ENCODE measurements around the gene ASZ1. TPM values are rescaled to one million over a fixed set of nuclear protein-coding genes. Genes with fewer than 3 reads are reported as not detected.
A peak's percentile ranks its signal among the peaks of the same experiment; 100 is the strongest.
"Not testable (repeated sequence)": the region's sequence is repeated elsewhere in the genome, so short reads cannot be mapped to it uniquely, and the experiment has no call there.

The ASZ1 gene, protein sequence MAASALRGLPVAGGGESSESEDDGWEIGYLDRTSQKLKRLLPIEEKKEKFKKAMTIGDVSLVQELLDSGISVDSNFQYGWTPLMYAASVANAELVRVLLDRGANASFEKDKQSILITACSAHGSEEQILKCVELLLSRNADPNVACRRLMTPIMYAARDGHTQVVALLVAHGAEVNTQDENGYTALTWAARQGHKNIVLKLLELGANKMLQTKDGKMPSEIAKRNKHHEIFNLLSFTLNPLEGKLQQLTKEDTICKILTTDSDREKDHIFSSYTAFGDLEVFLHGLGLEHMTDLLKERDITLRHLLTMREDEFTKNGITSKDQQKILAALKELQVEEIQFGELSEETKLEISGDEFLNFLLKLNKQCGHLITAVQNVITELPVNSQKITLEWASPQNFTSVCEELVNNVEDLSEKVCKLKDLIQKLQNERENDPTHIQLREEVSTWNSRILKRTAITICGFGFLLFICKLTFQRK
- total RNA-seq (not detected), polyA plus RNA-seq (ENCODE audit: insufficient read depth in 1 of 8, insufficient read length in 8 of 8, low replicate concordance in 1 of 8) (under 1 TPM in 1 of 8 donors, not detected in 7; 0.21 TPM)
- long read RNA-seq, donor 1 = 0 reads
- long read RNA-seq, donor 2 = 0 reads
- long read RNA-seq, donor 3 = 0 reads
- long read RNA-seq, donor 4 = 0 reads
- long read RNA-seq, donor 5 = 0 reads
- long read RNA-seq, donor 6 = 0 reads
- long read RNA-seq, donor 7 = 0 reads
- long read RNA-seq, donor 8 = 0 reads
- long read RNA-seq, donor 9 = 0 reads
- long read RNA-seq, donor 10 = 0 reads
- long read RNA-seq, donor 11 = 0 reads

DNA sequence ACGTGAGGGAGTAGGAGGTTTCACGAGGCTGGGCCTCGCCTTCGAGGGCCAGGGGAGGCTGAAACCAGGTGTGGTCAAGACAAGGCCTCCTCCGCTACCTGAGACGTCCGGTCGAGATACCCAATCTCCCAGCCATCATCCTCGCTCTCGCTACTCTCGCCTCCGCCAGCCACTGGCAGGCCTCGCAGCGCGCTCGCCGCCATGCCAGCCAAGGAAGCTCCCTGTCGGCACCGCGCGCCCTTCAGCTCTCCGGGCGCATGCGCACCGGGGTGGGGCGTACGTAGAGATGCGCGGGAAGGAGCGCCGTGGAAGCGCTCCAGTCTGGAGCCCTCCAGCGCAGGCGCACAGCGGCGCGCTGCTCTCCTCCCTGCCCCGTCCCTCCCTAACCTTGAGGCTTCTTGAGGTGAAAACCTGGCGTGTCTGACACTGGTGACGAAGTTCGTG, at the start of gene ASZ1:
TSS of gene ASZ1 (minus strand) at position 236 of the 444 bp plus-strand sequence. CDS start at position 203, 33 bp downstream.
- H3K9me3 ChIP-seq (replicated peaks; ENCODE audit: control insufficient read depth, low read depth, low read length) = no peaks in the 10 kb centered on the region
- no peaks in the 10 kb centered on the region for H3K36me3 ChIP-seq (ENCODE audit: control insufficient read depth, insufficient read depth, low read length)
- no peak for DNase-seq
- H3K27me3 ChIP-seq (ENCODE audit: control insufficient read depth, insufficient read depth, low read length) = no peaks in the 10 kb centered on the region
- H3K27ac ChIP-seq (ENCODE audit: low read length) = no peak within 1 kb of the TSS
- H3K4me3 ChIP-seq (ENCODE audit: low read length) = no peak within 1 kb of the TSS
- WGBS (ENCODE audit: insufficient coverage) = 85% methylated on average over 38 of the region's 41 CpGs
- H3K4me1 ChIP-seq (ENCODE audit: control insufficient read depth, insufficient read depth, low read length) = no peaks in the 10 kb centered on the region

DNA sequence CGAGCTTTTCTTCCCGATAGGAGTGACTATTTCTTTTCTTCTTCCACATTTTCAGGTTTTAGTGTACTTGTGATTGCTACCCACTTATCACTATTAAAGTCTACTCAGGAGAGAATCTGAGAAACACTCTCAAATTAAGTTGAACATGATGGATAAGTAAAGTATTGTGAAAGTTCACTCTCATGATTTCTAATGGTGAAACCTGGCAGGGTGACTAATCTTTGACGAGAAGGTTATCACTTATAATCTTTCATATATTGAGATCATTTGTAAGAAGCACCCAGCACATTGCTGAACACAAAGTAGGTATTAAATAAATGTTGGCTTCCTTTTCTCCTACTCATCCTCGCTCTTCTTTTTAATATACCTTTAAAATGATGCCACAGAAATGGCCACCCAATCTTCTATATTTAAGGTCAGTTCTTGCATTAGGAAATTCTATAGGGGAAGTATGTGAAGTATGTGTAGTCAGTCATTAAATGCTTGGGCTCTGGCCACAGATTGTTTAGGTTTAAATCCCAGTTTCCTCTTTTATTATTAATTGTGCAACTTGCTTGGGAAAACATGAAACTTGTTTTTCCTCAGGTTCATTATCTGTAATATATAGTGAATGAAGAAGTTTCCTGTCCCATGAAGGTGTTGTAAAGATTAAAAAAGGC, 49.4 kb upstream of the ASZ1 start:
- peaks cover 8% of the 10 kb centered on the region for H3K4me1 ChIP-seq (ENCODE audit: control insufficient read depth, insufficient read depth, low read length)
- H3K27me3 ChIP-seq (ENCODE audit: control insufficient read depth, insufficient read depth, low read length) = peaks cover 21% of the 10 kb centered on the region
- H3K27ac ChIP-seq (ENCODE audit: low read length) = no peak overlapping the region
- H3K4me3 ChIP-seq (ENCODE audit: low read length) = no peak overlapping the region
- no peaks in the 10 kb centered on the region for H3K9me3 ChIP-seq (replicated peaks; ENCODE audit: control insufficient read depth, low read depth, low read length)
- no peaks in the 10 kb centered on the region for H3K36me3 ChIP-seq (ENCODE audit: control insufficient read depth, insufficient read depth, low read length)
- no peak for DNase-seq
- WGBS (ENCODE audit: insufficient coverage) = no CpG with 5 or more reads among the region's 4 CpGs

DNA sequence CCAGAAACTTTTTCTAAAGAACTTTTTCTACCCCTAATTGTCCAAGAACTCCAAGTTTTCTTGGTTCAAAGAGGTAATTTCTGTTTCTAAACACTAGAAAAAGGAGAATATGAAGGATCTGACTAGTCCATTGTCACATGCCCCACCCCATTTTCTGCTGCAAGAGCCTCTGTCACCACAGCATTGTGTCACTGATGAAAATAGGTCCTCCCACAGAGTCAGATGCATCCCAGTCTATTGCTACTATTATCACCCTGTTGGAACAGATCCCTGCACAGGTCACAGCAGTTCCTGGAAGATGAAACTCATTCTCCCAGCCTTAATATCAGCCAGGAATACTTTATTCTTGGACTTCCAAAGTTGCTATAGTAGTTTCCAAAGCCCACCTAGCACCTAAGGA, 45.0 kb upstream of the ASZ1 start:
- no peak for DNase-seq
- H3K9me3 ChIP-seq (replicated peaks; ENCODE audit: control insufficient read depth, low read depth, low read length) = no peaks in the 10 kb centered on the region
- no peak overlapping the region for H3K4me3 ChIP-seq (ENCODE audit: low read length)
- H3K27ac ChIP-seq (ENCODE audit: low read length) = no peak overlapping the region
- no peaks in the 10 kb centered on the region for H3K36me3 ChIP-seq (ENCODE audit: control insufficient read depth, insufficient read depth, low read length)
- H3K27me3 ChIP-seq (ENCODE audit: control insufficient read depth, insufficient read depth, low read length) = peaks cover 4% of the 10 kb centered on the region
- no peaks in the 10 kb centered on the region for H3K4me1 ChIP-seq (ENCODE audit: control insufficient read depth, insufficient read depth, low read length)

DNA sequence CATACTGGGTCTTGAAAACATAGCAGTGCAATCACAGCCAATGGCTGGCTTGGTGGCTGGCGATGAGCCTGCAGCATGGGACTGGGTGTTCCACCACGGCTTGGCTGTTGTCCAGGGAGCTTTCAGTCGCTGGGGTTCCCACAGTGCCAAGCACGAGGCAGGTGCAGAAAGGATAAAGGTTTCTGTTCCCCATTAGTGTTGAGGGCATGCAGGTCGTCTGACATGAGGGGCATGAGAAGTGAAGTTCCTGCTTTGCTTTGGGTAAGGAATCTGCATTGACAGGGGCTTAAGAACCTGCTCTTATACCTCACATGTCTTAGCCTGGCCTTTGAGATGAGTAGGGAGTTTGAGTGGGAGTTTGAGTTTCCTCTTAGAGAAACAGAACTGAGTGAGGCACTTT, 43.5 kb upstream of the ASZ1 start:
- Histone ChIP-seq H3K36me3 (ENCODE audit: control insufficient read depth, insufficient read depth, low read length) (no peaks in the 10 kb centered on the region), H3K27me3 (ENCODE audit: control insufficient read depth, insufficient read depth, low read length) (peaks cover 4% of the 10 kb centered on the region), H3K4me1 (ENCODE audit: control insufficient read depth, insufficient read depth, low read length) (no peaks in the 10 kb centered on the region), H3K4me3 (ENCODE audit: low read length) (no peak overlapping the region), H3K27ac (ENCODE audit: low read length) (no peak overlapping the region), H3K9me3 (replicated peaks; ENCODE audit: control insufficient read depth, low read depth, low read length) (no peaks in the 10 kb centered on the region)
- DNase-seq = no peak
- WGBS (ENCODE audit: insufficient coverage) = 69% methylated on average over 4 of the region's 5 CpGs

DNA sequence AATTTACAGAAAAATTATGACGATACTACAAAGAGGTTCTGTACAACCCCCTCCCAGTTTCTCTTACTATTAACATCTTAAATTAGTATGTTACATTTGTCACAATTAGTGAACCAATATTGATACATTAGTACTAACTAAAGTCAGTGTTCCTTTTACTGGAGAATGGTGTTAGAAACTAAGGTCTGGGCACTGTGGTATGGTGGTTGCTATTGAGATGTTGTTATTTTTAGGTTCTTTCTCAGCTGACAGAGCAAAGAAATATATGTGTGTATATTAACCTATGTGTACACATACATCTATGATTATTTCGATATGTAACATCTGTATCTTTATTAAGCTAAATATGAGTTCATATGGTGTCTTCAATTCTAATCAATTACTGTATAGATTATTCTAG, 40.9 kb upstream of the ASZ1 start:
- Histone ChIP-seq H3K27ac (ENCODE audit: low read length) (no peak overlapping the region), H3K4me1 (ENCODE audit: control insufficient read depth, insufficient read depth, low read length) (no peaks in the 10 kb centered on the region), H3K9me3 (replicated peaks; ENCODE audit: control insufficient read depth, low read depth, low read length) (no peaks in the 10 kb centered on the region), H3K36me3 (ENCODE audit: control insufficient read depth, insufficient read depth, low read length) (no peaks in the 10 kb centered on the region), H3K4me3 (ENCODE audit: low read length) (no peak overlapping the region), H3K27me3 (ENCODE audit: control insufficient read depth, insufficient read depth, low read length) (peaks cover 2% of the 10 kb centered on the region)
- DNase-seq = no peak
- WGBS (ENCODE audit: insufficient coverage) = no CpG with 5 or more reads among the region's 2 CpGs

DNA sequence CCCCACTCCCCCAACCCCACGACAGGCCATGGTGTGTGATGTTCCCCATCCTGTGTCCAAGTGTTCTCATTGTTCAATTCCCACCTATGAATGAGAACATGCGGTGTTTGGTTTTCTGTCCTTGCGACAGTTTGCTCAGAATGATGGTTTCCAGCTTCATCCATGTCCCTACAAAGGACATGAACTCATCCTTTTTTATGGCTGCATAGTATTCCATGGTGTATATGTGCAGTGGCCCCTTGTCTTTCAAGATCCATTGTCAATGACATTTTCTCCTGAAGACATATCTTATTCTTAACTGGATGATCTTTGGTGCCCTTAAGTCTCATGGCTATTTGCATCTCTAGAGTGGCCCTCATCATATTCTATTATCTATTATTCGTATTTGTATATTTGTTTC, 33.5 kb upstream of the ASZ1 start:
- H3K27ac ChIP-seq (ENCODE audit: low read length); H3K27me3 ChIP-seq (ENCODE audit: control insufficient read depth, insufficient read depth, low read length); H3K36me3 ChIP-seq (ENCODE audit: control insufficient read depth, insufficient read depth, low read length); H3K4me3 ChIP-seq (ENCODE audit: low read length); DNase-seq; H3K4me1 ChIP-seq (ENCODE audit: control insufficient read depth, insufficient read depth, low read length); H3K9me3 ChIP-seq (replicated peaks; ENCODE audit: control insufficient read depth, low read depth, low read length): not testable (repeated sequence)
- no CpG with 5 or more reads among the region's 4 CpGs for WGBS (ENCODE audit: insufficient coverage)

DNA sequence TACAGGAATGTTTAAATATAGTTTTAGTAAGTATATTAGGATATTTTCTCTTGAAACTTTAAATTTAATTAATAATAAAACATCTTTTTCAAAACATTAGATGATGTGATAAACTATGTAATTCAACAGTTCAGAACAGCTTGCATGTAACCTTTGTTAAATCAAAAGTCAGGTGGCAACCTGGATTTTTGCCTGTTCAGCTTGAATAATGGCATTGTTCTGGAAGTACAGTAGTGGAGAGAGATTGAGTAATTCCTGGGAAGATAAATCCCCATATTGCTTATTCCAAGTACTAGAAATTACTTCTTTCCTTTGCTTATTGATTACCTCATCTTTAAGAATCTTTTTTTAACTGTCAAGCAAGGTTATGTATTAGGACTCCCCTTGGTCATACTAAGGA, 32.4 kb upstream of the ASZ1 start:
- Histone ChIP-seq H3K27me3 (ENCODE audit: control insufficient read depth, insufficient read depth, low read length) (no peaks in the 10 kb centered on the region), H3K9me3 (replicated peaks; ENCODE audit: control insufficient read depth, low read depth, low read length) (no peaks in the 10 kb centered on the region)

DNA sequence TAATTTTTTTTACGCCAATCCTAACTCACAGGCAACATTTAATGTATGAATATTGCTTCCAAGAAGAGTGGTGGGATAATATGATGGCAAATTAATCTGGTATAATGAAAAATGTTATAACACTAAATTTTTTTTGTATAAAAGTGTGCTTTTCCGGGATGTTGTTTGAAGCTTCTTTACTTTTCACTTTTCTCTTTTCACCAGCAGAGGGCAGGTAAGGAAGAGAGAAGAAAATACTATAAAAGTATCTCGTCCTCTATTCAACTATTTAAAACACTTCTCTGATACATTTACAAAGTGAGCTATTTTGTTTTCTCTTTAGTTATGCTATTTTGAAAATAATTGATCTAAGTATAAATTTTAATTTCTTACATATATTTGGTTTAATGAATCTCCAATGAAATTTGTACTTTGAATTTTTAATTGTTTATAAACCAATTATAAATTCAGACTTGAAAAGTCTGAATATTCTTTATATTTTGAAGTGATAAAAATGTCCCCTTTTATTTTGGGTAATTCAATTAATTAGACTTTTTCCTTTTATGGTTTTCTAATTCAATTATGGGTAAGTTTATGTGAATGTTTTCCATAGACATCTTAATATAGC, 31.8 kb upstream of the ASZ1 start:
- no peaks in the 10 kb centered on the region for H3K9me3 ChIP-seq (replicated peaks; ENCODE audit: control insufficient read depth, low read depth, low read length)
- no peaks in the 10 kb centered on the region for H3K27me3 ChIP-seq (ENCODE audit: control insufficient read depth, insufficient read depth, low read length)
- no peak overlapping the region for H3K27ac ChIP-seq (ENCODE audit: low read length)
- no peak overlapping the region for H3K4me3 ChIP-seq (ENCODE audit: low read length)
- no peaks in the 10 kb centered on the region for H3K36me3 ChIP-seq (ENCODE audit: control insufficient read depth, insufficient read depth, low read length)
- peak; percentile 28 for DNase-seq
- H3K4me1 ChIP-seq (ENCODE audit: control insufficient read depth, insufficient read depth, low read length) = no peaks in the 10 kb centered on the region
- no CpG with 5 or more reads among the region's 3 CpGs for WGBS (ENCODE audit: insufficient coverage)

More for the DNA sequence above, 32.4 kb upstream of the ASZ1 start:
- Histone ChIP-seq H3K36me3 (ENCODE audit: control insufficient read depth, insufficient read depth, low read length) (no peaks in the 10 kb centered on the region), H3K4me1 (ENCODE audit: control insufficient read depth, insufficient read depth, low read length) (no peaks in the 10 kb centered on the region), H3K4me3 (ENCODE audit: low read length) (no peak overlapping the region), H3K27ac (ENCODE audit: low read length) (no peak overlapping the region)
- DNase-seq = no peak

DNA sequence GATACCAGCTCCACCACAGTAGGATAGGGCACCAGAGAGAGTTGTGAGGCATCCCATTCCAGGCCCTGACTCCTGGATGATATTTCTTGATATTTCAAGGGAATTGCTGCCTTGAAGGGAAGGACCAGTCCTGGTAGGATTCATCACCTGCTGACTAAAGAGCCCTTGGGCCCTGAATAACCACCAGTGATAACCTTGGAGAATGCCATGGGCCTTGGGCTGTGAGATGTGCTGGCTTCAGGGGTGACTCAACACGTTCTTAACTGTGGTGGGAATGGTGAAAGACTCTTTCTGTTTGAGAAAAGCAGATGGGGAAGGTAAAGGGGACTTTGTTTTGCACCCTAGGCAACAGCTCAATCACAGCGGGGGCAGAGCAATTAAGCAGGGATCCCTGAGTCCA, 21.4 kb upstream of the ASZ1 start:
- Histone ChIP-seq H3K4me1 (ENCODE audit: control insufficient read depth, insufficient read depth, low read length) (no peaks in the 10 kb centered on the region), H3K27me3 (ENCODE audit: control insufficient read depth, insufficient read depth, low read length) (no peaks in the 10 kb centered on the region), H3K4me3 (ENCODE audit: low read length) (no peak overlapping the region), H3K9me3 (replicated peaks; ENCODE audit: control insufficient read depth, low read depth, low read length) (no peaks in the 10 kb centered on the region), H3K36me3 (ENCODE audit: control insufficient read depth, insufficient read depth, low read length) (no peaks in the 10 kb centered on the region), H3K27ac (ENCODE audit: low read length) (no peak overlapping the region)
- no peak for DNase-seq
- WGBS (ENCODE audit: insufficient coverage) = 79% methylated on average over 2 of the region's 2 CpGs
